Activated naive CD4-positive, alpha-beta T cell treated with anti-CD3 and anti-CD28 coated beads, Interleukin-2, amount 50 U/mL, for 72 hours (primary cell): Measurements from ENCODE around the gene FHIT. TPM values are rescaled to one million over a fixed set of nuclear protein-coding genes. Genes with fewer than 3 reads are reported as not detected.
A peak's percentile ranks its signal among the peaks of the same experiment; 100 is the strongest.

Source experiments
- ATAC-seq, 2 donors: fragments of 150-1000 bp; cut with Tn5 transposase; 2 replicates each; pipeline ENCODE4 v1.10.0; 2021; ENCODE audit warnings: mild to moderate bottlenecking in 2 of 2, moderate library complexity in 2 of 2
- DNase-seq, 2 donors: peaks; one replicate each; pipeline ENCODE4 v3.0.0; 2021 to 2022; ENCODE audit warnings: low spot score in 2 of 2
- H3K27ac Mint-ChIP-seq, 2 donors: one replicate each; pipeline ENCODE4 v1.8.0; 2022; ENCODE audit warnings: mild to moderate bottlenecking in 2 of 2, mixed read lengths in 2 of 2
- H3K36me3 Mint-ChIP-seq, 2 donors: one replicate each; pipeline ENCODE4 v1.8.0; 2022; ENCODE audit warnings: mixed read lengths in 2 of 2
- H3K9me3 Mint-ChIP-seq, 2 donors: one replicate each; pipeline ENCODE4 v1.8.0; 2022; ENCODE audit warnings: mixed read lengths in 2 of 2
- total RNA-seq, 2 donors: library from RNA; stranded (reverse); gene quantifications; one replicate each; pipeline ENCODE4 v1.2.3, GENCODE V29; 2022

The FHIT gene
- total RNA-seq, 2 donors from 2014 or later: 21.3 to 37.0 TPM

DNA sequence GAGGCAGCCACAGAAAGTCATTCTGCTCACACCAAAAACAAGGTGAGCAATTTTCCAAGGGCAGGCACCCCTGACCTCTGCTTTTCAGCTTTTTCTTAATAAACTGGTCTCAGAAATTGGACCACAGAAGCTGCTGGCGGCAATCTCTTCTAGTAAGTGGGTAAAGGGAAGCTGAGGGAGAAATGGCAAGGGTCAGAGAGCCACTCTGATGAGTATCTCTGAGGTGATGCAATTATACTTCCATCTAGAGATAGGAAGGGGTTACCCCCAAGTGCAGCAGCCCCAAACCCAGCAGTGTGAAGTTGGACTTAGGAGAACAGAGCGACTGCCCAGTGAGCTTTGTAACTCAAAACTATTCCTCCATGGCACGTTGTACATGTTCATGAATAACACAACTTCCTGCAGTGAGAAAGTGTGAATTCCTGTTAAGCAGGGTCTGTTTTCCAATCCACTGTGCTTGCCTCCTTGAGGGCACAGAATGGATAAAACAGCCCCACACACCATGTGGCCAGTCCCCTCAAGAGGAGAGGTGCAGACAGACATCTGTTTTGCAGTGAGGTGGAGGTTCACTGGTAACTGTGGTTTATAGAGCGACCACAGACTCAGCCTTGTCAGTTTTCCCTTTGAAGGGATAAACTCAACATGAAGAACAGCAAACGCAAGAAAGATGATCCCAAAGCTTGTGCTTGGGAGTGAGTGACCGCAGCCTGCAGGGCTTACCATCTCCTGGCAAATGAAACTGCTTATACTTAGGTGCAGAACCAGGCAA is 1518.0 kb downstream of the FHIT start:
- DNase-seq: no peak
- Mint-ChIP-seq H3K9me3 (peaks cover 0 to 6% of the 10 kb centered on the region in 2 donors), H3K36me3 (no peaks in the 10 kb centered on the region), H3K27ac (no peak overlapping the region)
- no peak for ATAC-seq

DNA sequence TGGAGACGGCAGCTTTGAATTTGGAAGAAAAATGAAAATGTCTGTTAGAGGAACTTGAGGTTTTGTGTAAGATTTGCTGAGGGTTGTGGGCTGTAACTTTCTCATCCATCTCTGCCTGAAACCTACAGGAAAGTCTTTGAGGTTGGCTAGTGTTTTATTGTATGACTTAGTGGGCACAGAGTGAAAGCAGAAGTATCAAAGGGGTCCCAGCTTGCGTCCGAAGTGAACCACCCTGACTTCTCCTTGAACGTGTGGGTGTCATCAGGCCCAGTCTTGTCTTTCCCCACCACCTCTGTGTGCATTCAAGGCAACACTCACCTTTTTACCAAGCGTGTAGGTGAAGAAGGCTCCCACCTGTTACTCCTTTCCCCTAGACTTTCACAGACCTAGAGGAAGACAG is 1519.3 kb downstream of the FHIT start:
- peaks cover under 1 to 2% of the 10 kb centered on the region in 2 donors for H3K36me3 Mint-ChIP-seq
- DNase-seq (no peak), ATAC-seq (peak; percentile 44 to 88)
- peak overlapping the region in 1 of 2 donors; percentile 45 for H3K27ac Mint-ChIP-seq
- H3K9me3 Mint-ChIP-seq: peaks cover 0 to 6% of the 10 kb centered on the region in 2 donors

DNA sequence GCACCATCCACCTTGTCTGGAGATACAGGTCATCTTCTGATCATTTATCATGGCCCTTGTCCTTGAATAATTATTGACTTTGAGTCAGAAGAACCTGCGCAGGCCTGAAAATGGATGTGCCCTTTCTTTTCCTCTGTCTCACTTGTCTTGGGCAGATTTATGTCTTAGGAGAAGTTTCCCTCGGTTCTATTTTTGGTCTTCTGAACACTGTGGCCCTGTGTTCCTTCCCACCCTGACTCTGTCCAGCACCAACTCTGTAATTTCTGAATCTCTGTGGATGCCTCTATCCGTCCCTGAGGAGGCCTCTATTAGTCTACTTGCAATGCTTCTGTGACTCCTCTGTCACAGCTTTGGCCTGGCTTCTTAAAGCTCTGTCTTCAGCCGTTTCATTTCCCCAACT is 1520.7 kb downstream of the FHIT start:
- DNase-seq: no peak
- Mint-ChIP-seq H3K9me3 (peaks cover 0 to 14% of the 10 kb centered on the region in 2 donors), H3K27ac (no peak overlapping the region), H3K36me3 (peaks cover 4 to 13% of the 10 kb centered on the region in 2 donors)
- no peak for ATAC-seq

GRCh38 chr3:59728587-59728908 is 1522.7 kb downstream of the FHIT start:
- peaks cover 8 to 31% of the 10 kb centered on the region in 2 donors for H3K9me3 Mint-ChIP-seq
- no peak for ATAC-seq
- H3K36me3 Mint-ChIP-seq: peaks cover 16 to 26% of the 10 kb centered on the region in 2 donors
- no peak overlapping the region for H3K27ac Mint-ChIP-seq
- DNase-seq: no peak

DNA sequence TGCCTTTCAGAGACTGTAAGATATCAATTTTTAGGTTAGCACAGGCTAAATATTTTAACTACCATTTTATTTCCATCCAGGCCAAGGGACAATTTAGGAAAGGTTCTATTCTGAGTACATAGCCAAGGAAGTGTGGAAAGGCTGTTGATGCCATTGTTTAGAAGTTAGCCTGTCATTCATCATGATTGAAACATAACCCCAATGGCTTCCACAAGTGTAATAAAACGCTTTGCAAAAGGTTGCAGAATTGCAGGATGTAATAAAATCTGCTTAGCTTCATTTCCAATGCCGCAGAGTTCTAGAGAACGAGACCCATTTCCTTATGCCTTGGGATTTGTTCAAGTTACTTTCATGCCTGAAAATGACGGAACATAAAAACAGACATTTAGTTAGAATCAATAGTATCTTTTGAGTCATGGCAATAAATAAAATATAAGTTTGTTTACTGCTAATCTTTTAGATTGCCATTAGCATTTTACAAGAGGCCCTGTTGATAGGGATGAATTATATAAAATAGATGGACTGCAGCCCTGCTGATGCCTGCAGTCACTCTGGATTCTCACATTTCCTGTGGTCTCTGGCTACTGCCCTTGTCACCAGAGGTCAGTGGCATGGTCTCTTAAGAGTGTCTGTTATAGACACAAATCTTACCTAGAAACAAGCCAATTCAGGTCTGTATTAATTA is 1523.2 kb downstream of the FHIT start:
- Mint-ChIP-seq H3K27ac (no peak overlapping the region), H3K9me3 (peaks cover 8 to 31% of the 10 kb centered on the region in 2 donors), H3K36me3 (peaks cover 16 to 26% of the 10 kb centered on the region in 2 donors)
- no peak for ATAC-seq
- DNase-seq: no peak

- DNase-seq: peak in 1 of 2 donors; percentile 43
- peaks cover 8 to 31% of the 10 kb centered on the region in 2 donors for H3K9me3 Mint-ChIP-seq
- ATAC-seq: peak; percentile 94 to 96
- H3K27ac Mint-ChIP-seq: peak overlapping the region in 1 of 2 donors; percentile 61
- H3K36me3 Mint-ChIP-seq: peaks cover 16 to 26% of the 10 kb centered on the region in 2 donors
These were observed 1525.0 kb downstream of the FHIT start for GRCh38 chr3:59726279-59726678.

GRCh38 chr3:59717679-59718205 is 1533.5 kb downstream of the FHIT start:
- ATAC-seq (peak in 1 of 2 donors; percentile 63), DNase-seq (no peak)
- no peak overlapping the region for H3K27ac Mint-ChIP-seq
- peaks cover 9 to 17% of the 10 kb centered on the region in 2 donors for H3K36me3 Mint-ChIP-seq
- peaks cover 5 to 8% of the 10 kb centered on the region in 2 donors for H3K9me3 Mint-ChIP-seq

GRCh38 chr3:59714066-59714465 is 1537.2 kb downstream of the FHIT start:
- Mint-ChIP-seq H3K36me3 (peaks cover 13 to 19% of the 10 kb centered on the region in 2 donors), H3K27ac (no peak overlapping the region), H3K9me3 (peaks cover 8 to 10% of the 10 kb centered on the region in 2 donors)
- DNase-seq (no peak), ATAC-seq (no peak)

- peaks cover 13 to 16% of the 10 kb centered on the region in 2 donors for H3K36me3 Mint-ChIP-seq
- no peak overlapping the region for H3K27ac Mint-ChIP-seq
- peaks cover 8 to 10% of the 10 kb centered on the region in 2 donors for H3K9me3 Mint-ChIP-seq
- ATAC-seq: no peak
- no peak for DNase-seq
These were observed 1540.7 kb downstream of the FHIT start for GRCh38 chr3:59710554-59710953.

- DNase-seq (no peak), ATAC-seq (peak in 1 of 2 donors; percentile 39)
- H3K36me3 Mint-ChIP-seq: peaks cover 10 to 13% of the 10 kb centered on the region in 2 donors
- H3K27ac Mint-ChIP-seq: no peak overlapping the region
- H3K9me3 Mint-ChIP-seq: peaks cover 8 to 10% of the 10 kb centered on the region in 2 donors
These were observed 1541.3 kb downstream of the FHIT start for GRCh38 chr3:59709702-59710553.

GRCh38 chr3:59708202-59708601 is 1543.0 kb downstream of the FHIT start:
- no peak for DNase-seq
- H3K27ac Mint-ChIP-seq: no peak overlapping the region
- ATAC-seq: no peak
- H3K9me3 Mint-ChIP-seq: peaks cover 7% of the 10 kb centered on the region in 2 donors
- H3K36me3 Mint-ChIP-seq: peaks cover 6 to 8% of the 10 kb centered on the region in 2 donors

GRCh38 chr3:59704292-59704691 is 1547.0 kb downstream of the FHIT start:
- Mint-ChIP-seq H3K36me3 (no peaks in the 10 kb centered on the region), H3K27ac (no peak overlapping the region), H3K9me3 (no peaks in the 10 kb centered on the region)
- DNase-seq: no peak
- no peak for ATAC-seq

GRCh38 chr3:59699648-59700320 is 1551.5 kb downstream of the FHIT start:
- no peak for DNase-seq
- H3K36me3 Mint-ChIP-seq: no peaks in the 10 kb centered on the region
- ATAC-seq: no peak
- no peak overlapping the region for H3K27ac Mint-ChIP-seq
- no peaks in the 10 kb centered on the region for H3K9me3 Mint-ChIP-seq
